GM19035 (cell line): ENCODE results near the gene PFDN6.
A peak's percentile ranks its signal among the peaks of the same experiment; 100 is the strongest.

Experiments used
- ATAC-seq: cut with Tn5 transposase; IDR thresholded peaks from one replicate; pipeline ENCODE4 v1.9.1; 2021; ENCODE audit not compliant: unreplicated experiment

The PFDN6 gene

GRCh38 chr6:33294086-33294823 is 4.9 kb downstream of the PFDN6 start:
- no peak for ATAC-seq

- ATAC-seq, result no peak
These were observed 6.4 kb downstream of the PFDN6 start for GRCh38 chr6:33295621-33296369.

GRCh38 chr6:33296797-33297405 is 7.5 kb downstream of the PFDN6 start:
- ATAC-seq, result no peak

GRCh38 chr6:33297406-33297955 is 8.1 kb downstream of the PFDN6 start:
- no peak for ATAC-seq

GRCh38 chr6:33297956-33298772 is 8.8 kb downstream of the PFDN6 start:
- no peak for ATAC-seq

- peak; percentile 28 for ATAC-seq
These were observed 9.4 kb downstream of the PFDN6 start, which contains the start of gene RGL2 for GRCh38 chr6:33298773-33299236. TSS of gene RGL2 (minus strand) at chr6:33298942. CDS start at chr6:33298610, 332 bp downstream.

GRCh38 chr6:33299237-33299944 is 10.0 kb downstream of the PFDN6 start:
- peak; percentile 80 for ATAC-seq

- ATAC-seq, result no peak
These were observed 12.5 kb downstream of the PFDN6 start for GRCh38 chr6:33301877-33302276.

GRCh38 chr6:33304216-33304615 is 14.8 kb downstream of the PFDN6 start:
- ATAC-seq, result no peak

GRCh38 chr6:33305052-33305451 is 15.7 kb downstream of the PFDN6 start:
- no peak for ATAC-seq

- no peak for ATAC-seq
These were observed 17.0 kb downstream of the PFDN6 start for GRCh38 chr6:33306356-33306755.

GRCh38 chr6:33312361-33313104 is 23.1 kb downstream of the PFDN6 start:
- peak; percentile 30 for ATAC-seq

- ATAC-seq, result peak; percentile 4
These were observed 23.8 kb downstream of the PFDN6 start for GRCh38 chr6:33313105-33313708.

GRCh38 chr6:33313709-33314514 is 24.5 kb downstream of the PFDN6 start, which contains the start of gene TAPBP:
TSS of gene TAPBP (minus strand) at chr6:33314078. CDS start at chr6:33314041, 37 bp downstream.
- ATAC-seq, result peak; percentile 35

GRCh38 chr6:33314515-33314942 is 25.1 kb downstream of the PFDN6 start:
- ATAC-seq, result no peak

- no peak for ATAC-seq
These were observed 25.8 kb downstream of the PFDN6 start for GRCh38 chr6:33314943-33315792.
